Endothelial cell of umbilical vein (primary cell): ENCODE measurements around the gene TBK1. TPM values are rescaled to one million over a fixed set of nuclear protein-coding genes. Genes with fewer than 3 reads are reported as not detected.

Experiments
- BruUV-seq: library from RNA; stranded (reverse); fragments of 400-500 nt; replicated peaks from 2 replicates; lab custom pipeline; 2021; lab: Mats Ljungman, UMichigan
- CTCF ChIA-PET: fragments of 300-600, 350-600 bp; sonication (Branson Sonifier 250); formaldehyde crosslinking; loops from one replicate; lab custom pipeline; 2021; ENCODE audit warnings: antibody characterized with exemption, inconsistent platforms; lab: Charles Lee
- POLR2A ChIA-PET: fragments of 300-600, 350-600 bp; sonication (Branson Sonifier 250); formaldehyde crosslinking; loops from one replicate; lab custom pipeline; 2021; ENCODE audit warnings: antibody characterized with exemption, inconsistent platforms; lab: Charles Lee
- DNase-seq: peaks from one replicate; pipeline ENCODE4 v3.0.0-alpha.2; 2011; ENCODE audit warnings: low read depth, low spot score
- FAIRE-seq: peaks from 2 replicates; lab custom pipeline; 2011; peaks lifted over from hg19 to GRCh38; lab: Jason Lieb, UNC
- H2AFZ ChIP-seq: 2 replicates; pipeline ENCODE4 v1.6.0; 2012; ENCODE audit warnings: low read depth, low read length, control low read depth, inconsistent platforms
- H3K27ac ChIP-seq: 2 replicates; pipeline ENCODE4 v1.5.1; 2011; ENCODE audit warnings: low read depth, mild to moderate bottlenecking, control low read depth, low read length, moderate library complexity; ENCODE audit not compliant: insufficient read depth
- H3K27me3 ChIP-seq, 2 experiments: 2 replicates each; pipeline versions ENCODE4 v1.6.0 to v1.6.1; 2011; ENCODE audit warnings: low read length in 2 of 2, mixed read lengths in 1 of 2; ENCODE audit not compliant: control insufficient read depth in 2 of 2, insufficient read depth in 2 of 2
- H3K36me3 ChIP-seq, 2 experiments: 2 replicates in 1 of 2; 3 replicates in 1 of 2; pipeline ENCODE4 v1.5.1; 2011; ENCODE audit warnings: low read length in 2 of 2, mild to moderate bottlenecking in 1 of 2, moderate library complexity in 1 of 2; ENCODE audit not compliant: control insufficient read depth in 2 of 2, insufficient read depth in 2 of 2; ENCODE audit errors: extremely low read depth in 1 of 2
- H3K4me1 ChIP-seq: 3 replicates; pipeline ENCODE4 v1.5.1; 2011; ENCODE audit warnings: mild to moderate bottlenecking, low read length; ENCODE audit not compliant: control insufficient read depth, insufficient read depth; ENCODE audit errors: extremely low read depth
- H3K4me2 ChIP-seq: 2 replicates; pipeline ENCODE4 v1.6.1; 2011; ENCODE audit warnings: low read length, control low read depth, mixed read lengths; ENCODE audit not compliant: insufficient read depth
- H3K4me3 ChIP-seq, 3 experiments: fragments of 200-600 bp in 1 of 3; sonication (generic), shearing (Covaris generic) in 1 of 3; replicated peaks in 1 of 3; 2 replicates each; pipeline ENCODE4 v1.5.1; 2011 to 2016; ENCODE audit warnings: control low read depth in 3 of 3, low read length in 3 of 3, mild to moderate bottlenecking in 2 of 3, inconsistent platforms in 1 of 3, low read depth in 1 of 3, moderate library complexity in 1 of 3; ENCODE audit not compliant: insufficient read depth in 1 of 3
- H3K79me2 ChIP-seq: 2 replicates; pipeline ENCODE4 v1.6.0; 2012; ENCODE audit warnings: low read length, inconsistent platforms; ENCODE audit not compliant: control insufficient read depth, insufficient read depth
- H3K9ac ChIP-seq: replicated peaks from 2 replicates; pipeline ENCODE3; 2011; ENCODE audit warnings: low read length, control low read depth; ENCODE audit not compliant: insufficient read depth; ENCODE audit errors: extremely low read depth
- H3K9me1 ChIP-seq: replicated peaks from 3 replicates; pipeline ENCODE4 v1.6.0; 2011; ENCODE audit warnings: mild to moderate bottlenecking, low read length; ENCODE audit not compliant: control insufficient read depth, insufficient read depth; ENCODE audit errors: extremely low read depth
- H3K9me3 ChIP-seq: replicated peaks from 2 replicates; pipeline ENCODE4 v1.5.1; 2012; ENCODE audit warnings: low read length, inconsistent platforms; ENCODE audit not compliant: control insufficient read depth, insufficient read depth
- H4K20me1 ChIP-seq: replicated peaks from 2 replicates; pipeline ENCODE3; 2011; ENCODE audit warnings: mild to moderate bottlenecking, low read length; ENCODE audit not compliant: control insufficient read depth, insufficient read depth; ENCODE audit errors: extremely low read depth
- EZH2 ChIP-seq: IDR thresholded peaks from 2 replicates; pipeline ENCODE4 v1.6.1; 2012; ENCODE audit warnings: borderline replicate concordance, low read depth, mild to moderate bottlenecking, moderate library complexity, low read length, inconsistent platforms; ENCODE audit not compliant: severe bottlenecking
- FOS ChIP-seq: IDR thresholded peaks from 2 replicates; pipeline ENCODE4 v1.6.1; 2011; ENCODE audit warnings: mild to moderate bottlenecking, low read length, moderate library complexity, borderline replicate concordance; ENCODE audit not compliant: insufficient read depth
- GATA2 ChIP-seq: IDR thresholded peaks from 2 replicates; pipeline ENCODE4 v1.7.0; 2011; ENCODE audit warnings: low read depth, mild to moderate bottlenecking, moderate library complexity, mixed read lengths, low read length; ENCODE audit not compliant: insufficient read length, insufficient read depth
- JUN ChIP-seq: IDR thresholded peaks from 2 replicates; pipeline ENCODE4 v1.6.1; 2011; ENCODE audit warnings: borderline replicate concordance, low read depth; ENCODE audit not compliant: insufficient read length, insufficient read depth
- MYC ChIP-seq: IDR thresholded peaks from one replicate; pipeline ENCODE4 v1.6.1; 2011; ENCODE audit warnings: mild to moderate bottlenecking, low read depth, low read length
- POLR2A ChIP-seq: IDR thresholded peaks from 2 replicates; pipeline ENCODE4 v1.6.1; 2012; ENCODE audit warnings: low read depth, mild to moderate bottlenecking, control low read depth, low read length
- POLR2AphosphoS5 ChIP-seq: IDR thresholded peaks from 2 replicates; pipeline ENCODE4 v1.6.1; 2012; ENCODE audit warnings: low read depth, mild to moderate bottlenecking, control low read depth, low read length, moderate library complexity; ENCODE audit not compliant: insufficient read depth
- dilution Hi-C: fragments of 300-500 bp; cut with MboI; formaldehyde crosslinking; loops from one replicate; pipeline ENCODE4 v1.15.0; 2019; ENCODE audit warnings: low sequenced_read_pairs; ENCODE audit not compliant: extremely low pct_ligation_motif_present
- intact Hi-C: fragments of 100-400 bp; cut with micrococcal nuclease; formaldehyde crosslinking; loops from one replicate; pipeline ENCODE4 v1.10.0; 2022
- polyA plus RNA-seq, 4 experiments: library from polyadenylated mRNA; depleted of rRNA in 3 of 4; stranded (reverse) in 3 of 4; unstranded in 1 of 4; fragments of >200 nt; gene quantifications; 2 replicates each; pipeline versions ENCODE4 v1.2.1 to v1.2.3, GENCODE V29; 2011 to 2012; ENCODE audit warnings: missing spikeins in 1 of 4
- total RNA-seq: library from RNA; stranded (reverse); gene quantifications from 2 replicates; pipeline ENCODE4 v1.2.3, GENCODE V29; 2021
- TF ChIP-seq, protein P1 (sequence below): IDR thresholded peaks from 2 replicates; pipeline ENCODE4 v1.6.1; 2011; ENCODE audit not compliant: insufficient read depth, insufficient read length
- TF ChIP-seq, protein P2 (sequence below), 2 donors: IDR thresholded peaks; 1 replicate in 1 of 2; 2 replicates in 1 of 2; pipeline ENCODE4 v1.5.1; 2011; ENCODE audit warnings: low read length in 2 of 2, mild to moderate bottlenecking in 2 of 2, moderate library complexity in 2 of 2, control low read depth in 1 of 2, inconsistent platforms in 1 of 2, low read depth in 1 of 2; ENCODE audit not compliant: insufficient read depth in 1 of 2; ENCODE audit errors: extremely low read depth in 1 of 2

Gene TBK1
- total and polyA plus RNA-seq, 2 donors (not counting 3 experiments of a cell fraction or from before 2014, with no cell fraction given), result 8.0 to 28.9 TPM

GRCh38 chr12:64500394-64500793 lies 48.5 kb downstream of the TBK1 start:
- DNase-seq, result no peak
- ChIA-PET CTCF (interaction anchor here (1.0 to 1.5 kb wide), 3 partner anchors 9 to 198 kb away, joined by 3 read pairs; no protein-coding TSS in a partner anchor), POLR2A (no interaction called here)
- H3K4me2 ChIP-seq, result no peak overlapping the region
- TF ChIP-seq, protein P1, sequence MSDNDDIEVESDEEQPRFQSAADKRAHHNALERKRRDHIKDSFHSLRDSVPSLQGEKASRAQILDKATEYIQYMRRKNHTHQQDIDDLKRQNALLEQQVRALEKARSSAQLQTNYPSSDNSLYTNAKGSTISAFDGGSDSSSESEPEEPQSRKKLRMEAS, result no peak
- TF ChIP-seq FOS (no peak), JUN (no peak), MYC (no peak), POLR2AphosphoS5 (no peak), POLR2A (no peak), EZH2 (no peak), GATA2 (no peak)
- TF ChIP-seq, protein P2, sequence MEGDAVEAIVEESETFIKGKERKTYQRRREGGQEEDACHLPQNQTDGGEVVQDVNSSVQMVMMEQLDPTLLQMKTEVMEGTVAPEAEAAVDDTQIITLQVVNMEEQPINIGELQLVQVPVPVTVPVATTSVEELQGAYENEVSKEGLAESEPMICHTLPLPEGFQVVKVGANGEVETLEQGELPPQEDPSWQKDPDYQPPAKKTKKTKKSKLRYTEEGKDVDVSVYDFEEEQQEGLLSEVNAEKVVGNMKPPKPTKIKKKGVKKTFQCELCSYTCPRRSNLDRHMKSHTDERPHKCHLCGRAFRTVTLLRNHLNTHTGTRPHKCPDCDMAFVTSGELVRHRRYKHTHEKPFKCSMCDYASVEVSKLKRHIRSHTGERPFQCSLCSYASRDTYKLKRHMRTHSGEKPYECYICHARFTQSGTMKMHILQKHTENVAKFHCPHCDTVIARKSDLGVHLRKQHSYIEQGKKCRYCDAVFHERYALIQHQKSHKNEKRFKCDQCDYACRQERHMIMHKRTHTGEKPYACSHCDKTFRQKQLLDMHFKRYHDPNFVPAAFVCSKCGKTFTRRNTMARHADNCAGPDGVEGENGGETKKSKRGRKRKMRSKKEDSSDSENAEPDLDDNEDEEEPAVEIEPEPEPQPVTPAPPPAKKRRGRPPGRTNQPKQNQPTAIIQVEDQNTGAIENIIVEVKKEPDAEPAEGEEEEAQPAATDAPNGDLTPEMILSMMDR (IDR thresholded peaks at IDR 0.05; ENCODE audit: extremely low read depth in 1 of 2, insufficient read depth in 1 of 2, low read depth in 1 of 2, low read length in 2 of 2), result no peak
- H4K20me1 ChIP-seq, result no peaks in the 10 kb centered on the region
- H3K9ac ChIP-seq, result no peak overlapping the region
- no peaks in the 10 kb centered on the region for H3K79me2 ChIP-seq
- peaks cover 5 to 14% of the 10 kb centered on the region in 2 experiments for H3K36me3 ChIP-seq
- H3K27ac ChIP-seq, result no peak overlapping the region
- H2AFZ ChIP-seq, result no peak overlapping the region
- dilution Hi-C loops (no loop called here), intact Hi-C loops (no loop called here)
- H3K27me3 ChIP-seq, result no peaks in the 10 kb centered on the region
- H3K4me1 ChIP-seq, result no peaks in the 10 kb centered on the region
- H3K9me3 ChIP-seq, result no peaks in the 10 kb centered on the region
- no peak overlapping the region for H3K4me3 ChIP-seq
- BruUV-seq, result no TSS peak
- no peaks in the 10 kb centered on the region for H3K9me1 ChIP-seq
- FAIRE-seq, result no peak
